Muscle layer of duodenum (tissue), 2 donors: ENCODE data around the gene POU2F1.

ENCODE experiments used
- H3K27ac ChIP-seq: one replicate; pipeline ENCODE4 v1.7.0; 2013; ENCODE audit warnings: mild to moderate bottlenecking, low read length
- H3K27me3 ChIP-seq: one replicate; pipeline ENCODE4 v1.7.0; 2013; ENCODE audit warnings: low read depth, mild to moderate bottlenecking, control low read depth, low read length
- H3K36me3 ChIP-seq, 2 donors: one replicate each; pipeline ENCODE4 v1.7.0; 2013; ENCODE audit warnings: low read length in 2 of 2, control low read depth in 1 of 2, mild to moderate bottlenecking in 1 of 2; ENCODE audit not compliant: insufficient read depth in 2 of 2, control insufficient read depth in 1 of 2
- H3K4me1 ChIP-seq, 2 donors: one replicate each; pipeline ENCODE4 v1.7.0; 2013; ENCODE audit warnings: low read length in 2 of 2, mild to moderate bottlenecking in 2 of 2, control low read depth in 1 of 2, moderate library complexity in 1 of 2; ENCODE audit not compliant: insufficient read depth in 2 of 2, control insufficient read depth in 1 of 2
- H3K4me3 ChIP-seq, 2 donors: one replicate each; pipeline ENCODE4 v1.7.0; 2013; ENCODE audit warnings: low read length in 2 of 2, low read depth in 1 of 2, mild to moderate bottlenecking in 1 of 2
- H3K9me3 ChIP-seq, 2 donors: one replicate each; pipeline ENCODE4 v1.7.0; 2013; ENCODE audit warnings: low read length in 2 of 2, control low read depth in 1 of 2, mild to moderate bottlenecking in 1 of 2; ENCODE audit not compliant: control insufficient read depth in 1 of 2
- donor health status: healthy.

Gene POU2F1

DNA sequence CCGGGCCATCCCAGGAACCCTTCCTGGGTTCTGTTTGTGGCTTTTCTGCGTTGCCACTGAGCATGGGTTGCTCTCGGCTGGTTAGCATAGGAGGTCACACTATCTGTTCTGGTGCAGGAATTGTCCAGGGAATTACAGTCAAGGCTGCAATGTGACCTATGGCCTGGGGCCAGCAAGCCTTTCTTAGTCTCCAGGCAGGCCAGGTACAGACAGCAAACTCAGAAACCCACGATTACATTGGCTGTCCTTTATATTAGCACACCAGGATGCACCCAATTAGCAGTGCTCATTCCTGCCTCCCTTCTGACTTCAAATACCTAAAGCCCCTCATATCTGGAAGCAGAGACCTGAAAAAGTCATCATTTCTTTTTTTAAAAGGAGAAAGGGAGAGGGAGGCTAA, 242.4 kb downstream of the POU2F1 start:
- H3K4me3 ChIP-seq = no peak overlapping the region
- no peaks in the 10 kb centered on the region for H3K27me3 ChIP-seq
- H3K27ac ChIP-seq = no peak overlapping the region
- no peaks in the 10 kb centered on the region for H3K36me3 ChIP-seq
- H3K4me1 ChIP-seq = no peaks in the 10 kb centered on the region
- H3K9me3 ChIP-seq = no peaks in the 10 kb centered on the region

GRCh38 chr1:167463875-167464575, 243.3 kb downstream of the POU2F1 start:
- no peaks in the 10 kb centered on the region for H3K9me3 ChIP-seq
- no peak overlapping the region for H3K27ac ChIP-seq
- H3K36me3 ChIP-seq = no peaks in the 10 kb centered on the region
- H3K4me3 ChIP-seq = no peak overlapping the region
- H3K4me1 ChIP-seq = no peaks in the 10 kb centered on the region
- H3K27me3 ChIP-seq = no peaks in the 10 kb centered on the region

DNA sequence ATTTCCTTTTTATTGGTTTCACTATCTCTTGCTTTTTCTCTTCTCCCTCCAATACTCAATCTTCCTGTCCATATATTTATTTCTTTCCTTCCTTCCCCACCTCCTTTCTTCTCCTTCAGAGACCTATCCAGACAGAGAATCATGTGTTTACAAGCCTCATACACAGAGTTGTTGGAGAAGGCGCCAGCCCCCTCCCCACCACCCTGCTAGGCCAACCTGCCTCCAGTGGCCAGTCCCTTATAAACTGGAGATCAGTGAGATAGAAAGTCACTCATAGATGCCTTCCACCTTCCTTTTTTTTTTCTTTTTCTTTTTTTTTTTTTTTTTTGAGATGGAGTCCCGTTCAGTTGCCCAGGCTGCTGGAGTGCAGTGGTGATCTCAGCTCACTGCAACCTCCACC, 244.3 kb downstream of the POU2F1 start:
- Histone ChIP-seq H3K27me3 (no peaks in the 10 kb centered on the region), H3K9me3 (no peaks in the 10 kb centered on the region)

GRCh38 chr1:167465743-167466142, 245.1 kb downstream of the POU2F1 start:
- H3K4me3 ChIP-seq = no peak overlapping the region
- H3K9me3 ChIP-seq = no peaks in the 10 kb centered on the region
- H3K4me1 ChIP-seq = no peaks in the 10 kb centered on the region
- no peaks in the 10 kb centered on the region for H3K27me3 ChIP-seq
- H3K36me3 ChIP-seq = no peaks in the 10 kb centered on the region
- H3K27ac ChIP-seq = no peak overlapping the region

More for the DNA sequence above, 244.3 kb downstream of the POU2F1 start:
- Histone ChIP-seq H3K27ac (no peak overlapping the region), H3K4me1 (no peaks in the 10 kb centered on the region), H3K36me3 (no peaks in the 10 kb centered on the region), H3K4me3 (no peak overlapping the region)

- no peaks in the 10 kb centered on the region for H3K36me3 ChIP-seq
- H3K9me3 ChIP-seq = no peaks in the 10 kb centered on the region
- no peak overlapping the region for H3K27ac ChIP-seq
- H3K4me1 ChIP-seq = no peaks in the 10 kb centered on the region
- no peaks in the 10 kb centered on the region for H3K27me3 ChIP-seq
- H3K4me3 ChIP-seq = no peak overlapping the region
Observed at GRCh38 chr1:167467126-167467710, 246.5 kb downstream of the POU2F1 start.

- Histone ChIP-seq H3K36me3 (no peaks in the 10 kb centered on the region), H3K9me3 (no peaks in the 10 kb centered on the region), H3K4me1 (no peaks in the 10 kb centered on the region), H3K27me3 (no peaks in the 10 kb centered on the region), H3K4me3 (no peak overlapping the region), H3K27ac (no peak overlapping the region)
Observed at GRCh38 chr1:167467752-167468151, 247.1 kb downstream of the POU2F1 start.

DNA sequence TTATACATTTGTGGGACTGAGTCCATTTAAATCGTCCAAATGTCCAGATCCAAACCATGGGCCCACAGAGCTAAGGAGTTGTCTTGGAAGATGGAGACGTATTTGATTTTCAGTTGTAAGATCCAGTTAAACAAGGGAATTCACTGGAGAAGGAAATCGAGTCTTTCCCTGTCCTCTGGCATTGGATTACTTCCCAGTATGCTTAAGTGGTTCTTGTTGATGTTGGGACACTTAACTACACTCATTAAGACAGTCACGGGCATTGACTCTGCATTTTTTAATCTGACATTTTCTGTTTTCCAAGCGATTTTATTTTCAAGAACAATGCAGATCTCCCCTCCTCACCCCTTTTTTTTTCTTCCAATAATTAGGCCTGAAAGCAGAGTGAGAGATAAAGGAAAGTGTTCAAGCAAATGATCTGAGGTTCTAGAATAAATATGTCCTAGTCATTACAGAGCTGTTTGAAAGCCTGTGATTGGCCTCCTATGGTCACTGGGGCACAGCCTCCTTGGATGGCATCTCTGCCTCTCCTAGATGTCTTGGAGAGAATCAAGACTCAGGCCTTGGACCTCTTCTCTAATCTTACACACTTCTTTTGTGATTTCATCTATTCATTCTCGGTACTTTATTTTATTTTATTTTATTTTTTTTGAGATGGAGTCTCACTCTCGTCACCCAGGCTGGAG, 248.7 kb downstream of the POU2F1 start:
- Histone ChIP-seq H3K9me3 (no peaks in the 10 kb centered on the region), H3K4me3 (no peak overlapping the region), H3K27ac (no peak overlapping the region), H3K36me3 (no peaks in the 10 kb centered on the region), H3K27me3 (no peaks in the 10 kb centered on the region), H3K4me1 (no peaks in the 10 kb centered on the region)

GRCh38 chr1:167471568-167471967, 250.9 kb downstream of the POU2F1 start:
- no peak overlapping the region for H3K27ac ChIP-seq
- no peaks in the 10 kb centered on the region for H3K36me3 ChIP-seq
- no peaks in the 10 kb centered on the region for H3K9me3 ChIP-seq
- H3K4me3 ChIP-seq = no peak overlapping the region
- H3K4me1 ChIP-seq = no peaks in the 10 kb centered on the region
- H3K27me3 ChIP-seq = no peaks in the 10 kb centered on the region

- Histone ChIP-seq H3K27ac (no peak overlapping the region), H3K36me3 (no peaks in the 10 kb centered on the region), H3K4me3 (no peak overlapping the region), H3K27me3 (no peaks in the 10 kb centered on the region), H3K4me1 (no peaks in the 10 kb centered on the region), H3K9me3 (no peaks in the 10 kb centered on the region)
Observed at GRCh38 chr1:167472752-167473521, 252.3 kb downstream of the POU2F1 start.

GRCh38 chr1:167473761-167474160, 253.1 kb downstream of the POU2F1 start:
- no peaks in the 10 kb centered on the region for H3K36me3 ChIP-seq
- H3K27me3 ChIP-seq = no peaks in the 10 kb centered on the region
- no peaks in the 10 kb centered on the region for H3K4me1 ChIP-seq
- no peak overlapping the region for H3K27ac ChIP-seq
- H3K9me3 ChIP-seq = no peaks in the 10 kb centered on the region
- no peak overlapping the region for H3K4me3 ChIP-seq

DNA sequence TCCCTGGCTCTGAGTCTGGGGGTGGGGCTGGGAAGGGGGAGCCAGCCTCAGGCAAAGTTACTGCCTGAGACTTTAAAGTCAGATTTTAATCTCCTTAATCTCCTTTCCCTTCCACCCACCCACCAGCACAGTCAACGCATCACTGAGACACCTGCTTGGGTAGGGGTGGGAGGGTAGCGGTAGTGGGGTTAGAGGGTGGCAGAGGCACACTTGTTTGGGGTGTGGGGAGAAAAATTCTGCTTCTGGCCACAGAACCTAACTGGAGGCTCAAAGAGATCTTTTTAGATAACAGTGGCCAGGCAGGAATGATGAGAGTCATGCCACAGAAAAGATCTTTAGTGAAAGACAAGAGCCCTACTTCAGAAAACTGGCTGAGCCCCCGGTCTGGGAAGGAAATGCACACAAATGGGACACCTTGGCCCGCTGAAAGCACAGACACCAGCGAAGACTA, 253.5 kb downstream of the POU2F1 start:
- Histone ChIP-seq H3K27me3 (no peaks in the 10 kb centered on the region), H3K4me3 (no peak overlapping the region), H3K4me1 (no peaks in the 10 kb centered on the region), H3K9me3 (no peaks in the 10 kb centered on the region), H3K36me3 (no peaks in the 10 kb centered on the region), H3K27ac (no peak overlapping the region)
